WERI-Rb-1 (cell line): Measurements from ENCODE around the gene PTGDR.

ENCODE experiments used
- DNase-seq: peaks from one replicate; pipeline ENCODE4 v3.0.0-alpha.2; 2020
- H3K27ac ChIP-seq: fragments of 250-450 bp; sonication (Bioruptor Pico); 2 replicates; pipeline ENCODE4 v1.5.1; 2020; ENCODE audit warnings: mild to moderate bottlenecking, moderate library complexity
- H3K27me3 ChIP-seq: fragments of 250-450 bp; sonication (Bioruptor Pico); 2 replicates; pipeline ENCODE4 v1.5.1; 2021; ENCODE audit warnings: mild to moderate bottlenecking, low read depth, moderate library complexity; ENCODE audit not compliant: insufficient read depth, severe bottlenecking
- H3K36me3 ChIP-seq: fragments of 250-450 bp; sonication (Bioruptor Pico); 2 replicates; pipeline ENCODE4 v1.5.1; 2020; ENCODE audit warnings: mild to moderate bottlenecking, moderate library complexity
- H3K4me3 ChIP-seq: 2 replicates; pipeline ENCODE4 v1.5.1; 2011; ENCODE audit warnings: low read depth, mild to moderate bottlenecking, control low read depth, low read length
- H3K9me3 ChIP-seq: fragments of 250-450 bp; sonication (Bioruptor Pico); 2 replicates; pipeline ENCODE4 v1.5.1; 2021; ENCODE audit warnings: mild to moderate bottlenecking, moderate library complexity; ENCODE audit not compliant: severe bottlenecking
- CTCF ChIP-seq: IDR thresholded peaks from 2 replicates; pipeline ENCODE4 v1.5.1; 2011; ENCODE audit warnings: low read depth, mild to moderate bottlenecking, control low read depth, inconsistent platforms, low read length

The PTGDR gene

GRCh38 chr14:52233693-52234092, 33.8 kb upstream of the PTGDR start:
- TF ChIP-seq CTCF = no peak
- H3K9me3 ChIP-seq = no peaks in the 10 kb centered on the region
- no peak for DNase-seq
- H3K27me3 ChIP-seq = no peaks in the 10 kb centered on the region
- no peak overlapping the region for H3K4me3 ChIP-seq
- H3K36me3 ChIP-seq = no peaks in the 10 kb centered on the region
- no peak overlapping the region for H3K27ac ChIP-seq

- no peak for DNase-seq
- Histone ChIP-seq H3K27ac (no peak overlapping the region), H3K9me3 (no peaks in the 10 kb centered on the region), H3K27me3 (no peaks in the 10 kb centered on the region), H3K4me3 (no peak overlapping the region), H3K36me3 (no peaks in the 10 kb centered on the region)
- no peak for TF ChIP-seq CTCF
These were observed 32.1 kb upstream of the PTGDR start for GRCh38 chr14:52235434-52235833.

- DNase-seq = peak; percentile 76
- TF ChIP-seq CTCF = no peak
- no peaks in the 10 kb centered on the region for H3K27me3 ChIP-seq
- H3K9me3 ChIP-seq = no peaks in the 10 kb centered on the region
- peak overlapping the region; percentile 5; the same call in 1 of the 2 replicates for H3K4me3 ChIP-seq
- peak overlapping the region; percentile 50 for H3K27ac ChIP-seq
- H3K36me3 ChIP-seq = no peaks in the 10 kb centered on the region
These were observed 31.5 kb upstream of the PTGDR start for GRCh38 chr14:52235866-52236510.

- TF ChIP-seq CTCF = no peak
- Histone ChIP-seq H3K36me3 (no peaks in the 10 kb centered on the region), H3K4me3 (no peak overlapping the region), H3K9me3 (no peaks in the 10 kb centered on the region), H3K27me3 (no peaks in the 10 kb centered on the region), H3K27ac (no peak overlapping the region)
- no peak for DNase-seq
These were observed 28.8 kb upstream of the PTGDR start for GRCh38 chr14:52238682-52239081.

GRCh38 chr14:52240623-52241022, 26.9 kb upstream of the PTGDR start:
- no peak overlapping the region for H3K27ac ChIP-seq
- TF ChIP-seq CTCF = no peak
- no peaks in the 10 kb centered on the region for H3K9me3 ChIP-seq
- no peaks in the 10 kb centered on the region for H3K36me3 ChIP-seq
- H3K27me3 ChIP-seq = no peaks in the 10 kb centered on the region
- DNase-seq = no peak
- H3K4me3 ChIP-seq = no peak overlapping the region
